GM13976 (cell line): ENCODE results near the gene OXER1.

ENCODE experiments used
- DNase-seq: peaks from one replicate; pipeline ENCODE4 v3.0.0; 2012; ENCODE audit warnings: low spot score
- CTCF ChIP-seq: IDR thresholded peaks from 2 replicates; pipeline ENCODE4 v1.5.1; 2012; ENCODE audit warnings: borderline replicate concordance, mild to moderate bottlenecking; ENCODE audit not compliant: insufficient read depth; ENCODE audit errors: extremely low read depth, missing control alignments, control extremely low read depth
- in situ Hi-C: fragments of 300-500 bp; cut with MboI; formaldehyde crosslinking; loops from one replicate; pipeline ENCODE4 v1.12.0; 2022; ENCODE audit warnings: low sequenced_read_pairs, mixed read lengths, inconsistent platforms; ENCODE audit not compliant: unreplicated experiment

Gene OXER1

GRCh38 chr2:42808301-42808700 is 44.4 kb upstream of the OXER1 start:
- no peak for DNase-seq
- in situ Hi-C loops, result no loop called here
- TF ChIP-seq CTCF, result no peak

- no peak for TF ChIP-seq CTCF
- no peak for DNase-seq
- in situ Hi-C loops, result no loop called here
Observed at GRCh38 chr2:42806786-42807185, 42.9 kb upstream of the OXER1 start.

- in situ Hi-C loops, result no loop called here
- TF ChIP-seq CTCF, result no peak
- DNase-seq, result no peak
Observed at GRCh38 chr2:42804891-42805290, 41.0 kb upstream of the OXER1 start.

GRCh38 chr2:42804338-42804737 is 40.4 kb upstream of the OXER1 start:
- no peak for TF ChIP-seq CTCF
- no peak for DNase-seq
- in situ Hi-C loops, result no loop called here

- in situ Hi-C loops, result no loop called here
- no peak for DNase-seq
- no peak for TF ChIP-seq CTCF
Observed at GRCh38 chr2:42802150-42802549, 38.2 kb upstream of the OXER1 start.

- no peak for DNase-seq
- in situ Hi-C loops, result no loop called here
Observed at GRCh38 chr2:42801381-42801780, 37.4 kb upstream of the OXER1 start.

More at GRCh38 chr2:42801381-42801780, 37.4 kb upstream of the OXER1 start:
- TF ChIP-seq CTCF, result no peak
